ENCODE measurements around the gene NOG.

NOG gene

DNA sequence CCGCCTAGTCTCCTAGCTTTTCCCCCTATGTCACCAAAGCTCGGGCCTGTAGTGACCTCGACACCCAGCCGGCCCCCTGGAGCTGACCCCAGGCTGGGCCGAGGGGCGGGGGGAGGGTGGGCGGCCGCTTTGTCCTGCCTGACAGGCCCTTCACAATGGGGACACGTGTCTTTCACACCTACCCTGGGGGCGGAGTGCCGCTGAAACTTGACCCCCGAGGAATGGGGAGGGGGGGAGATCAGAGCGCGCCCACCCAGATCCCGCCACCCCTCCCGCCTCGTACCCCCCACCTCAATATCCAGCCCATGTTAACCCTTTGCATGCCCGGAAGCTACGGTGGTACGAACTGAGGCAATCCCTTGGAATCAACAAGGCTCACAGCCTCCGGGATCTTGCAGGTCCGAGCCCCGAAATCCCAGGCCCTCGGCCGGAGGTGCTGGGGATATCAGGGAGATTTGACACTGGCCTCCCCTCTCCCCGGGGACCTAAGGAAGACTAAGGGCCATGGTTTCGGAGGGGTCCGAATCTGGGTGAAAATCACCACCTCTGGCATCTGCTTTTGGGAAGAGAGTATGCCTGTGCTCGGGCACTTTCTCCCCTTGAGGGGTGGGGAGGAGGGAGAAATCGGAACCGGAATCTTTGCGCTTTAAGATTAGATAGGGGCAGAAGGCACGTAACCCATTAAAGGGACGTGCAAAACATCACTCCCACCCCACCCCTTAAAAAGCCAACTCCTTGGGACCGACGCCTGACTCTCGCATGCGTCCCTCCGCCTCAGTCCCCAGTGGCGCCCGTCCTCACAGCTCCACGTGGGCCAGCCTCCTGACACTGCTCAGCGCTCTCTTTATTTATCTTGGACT, 2.6 kb downstream of the NOG start:
- DNase-seq (ENCODE audit: low spot score) = no peak
- ChIA-PET CTCF (interaction anchor here (1.8 kb wide), 1 partner anchor 120 kb away, joined by 6 read pairs; no protein-coding TSS in a partner anchor), POLR2A (ENCODE audit: low non-redundant PET) (interaction anchor here (0.6 kb wide), 1 partner anchor 313 kb away, joined by 4 read pairs; no protein-coding TSS in a partner anchor)
- TF ChIP-seq, protein P1, sequence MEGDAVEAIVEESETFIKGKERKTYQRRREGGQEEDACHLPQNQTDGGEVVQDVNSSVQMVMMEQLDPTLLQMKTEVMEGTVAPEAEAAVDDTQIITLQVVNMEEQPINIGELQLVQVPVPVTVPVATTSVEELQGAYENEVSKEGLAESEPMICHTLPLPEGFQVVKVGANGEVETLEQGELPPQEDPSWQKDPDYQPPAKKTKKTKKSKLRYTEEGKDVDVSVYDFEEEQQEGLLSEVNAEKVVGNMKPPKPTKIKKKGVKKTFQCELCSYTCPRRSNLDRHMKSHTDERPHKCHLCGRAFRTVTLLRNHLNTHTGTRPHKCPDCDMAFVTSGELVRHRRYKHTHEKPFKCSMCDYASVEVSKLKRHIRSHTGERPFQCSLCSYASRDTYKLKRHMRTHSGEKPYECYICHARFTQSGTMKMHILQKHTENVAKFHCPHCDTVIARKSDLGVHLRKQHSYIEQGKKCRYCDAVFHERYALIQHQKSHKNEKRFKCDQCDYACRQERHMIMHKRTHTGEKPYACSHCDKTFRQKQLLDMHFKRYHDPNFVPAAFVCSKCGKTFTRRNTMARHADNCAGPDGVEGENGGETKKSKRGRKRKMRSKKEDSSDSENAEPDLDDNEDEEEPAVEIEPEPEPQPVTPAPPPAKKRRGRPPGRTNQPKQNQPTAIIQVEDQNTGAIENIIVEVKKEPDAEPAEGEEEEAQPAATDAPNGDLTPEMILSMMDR (conservative IDR thresholded peaks at IDR 0.05; ENCODE audit: low read depth) = no peak
- H3K27ac ChIP-seq = no peak overlapping the region

DNA sequence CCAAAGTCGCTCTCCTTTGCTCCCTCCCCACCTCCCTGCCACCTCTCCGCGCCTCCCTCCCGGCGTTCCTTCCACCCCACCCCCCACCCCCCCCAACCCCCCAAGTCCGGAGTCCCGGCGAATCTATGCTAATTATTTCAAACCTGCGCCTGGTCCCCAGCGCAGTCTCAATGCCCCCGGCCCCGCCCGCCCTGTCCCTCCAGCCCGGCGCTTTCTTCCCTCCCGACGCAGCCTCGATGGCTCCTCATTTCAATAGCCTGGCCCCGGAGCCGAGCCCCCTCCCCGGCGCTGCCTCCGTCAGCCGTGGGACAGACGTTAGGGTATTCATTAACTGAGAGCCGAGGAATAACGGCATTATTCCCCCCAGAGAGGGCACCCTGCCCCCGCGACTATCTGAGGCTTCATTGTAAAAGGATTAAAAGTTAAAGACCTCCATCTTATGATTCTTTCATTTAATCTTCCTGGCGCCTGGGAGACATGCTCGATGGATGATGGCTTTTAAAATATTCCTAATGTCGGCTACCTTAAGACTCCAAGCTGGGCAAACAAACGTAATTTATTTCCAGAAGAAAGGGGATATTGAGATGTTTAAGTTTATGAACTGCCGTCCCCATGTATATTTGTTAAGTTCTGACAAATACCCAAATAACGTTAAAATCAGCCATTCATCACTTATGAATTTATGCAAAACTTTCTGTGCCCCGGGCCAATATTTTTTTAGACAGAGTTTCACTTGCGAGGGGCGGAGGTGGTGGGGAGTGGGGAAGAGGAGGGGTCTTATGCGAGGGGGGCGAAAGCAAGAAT, 3.4 kb downstream of the NOG start:
- no peak overlapping the region for H3K27ac ChIP-seq
- POLR2A ChIA-PET (ENCODE audit: low non-redundant PET) = no interaction called here
- no peak for DNase-seq (ENCODE audit: low spot score)

DNA sequence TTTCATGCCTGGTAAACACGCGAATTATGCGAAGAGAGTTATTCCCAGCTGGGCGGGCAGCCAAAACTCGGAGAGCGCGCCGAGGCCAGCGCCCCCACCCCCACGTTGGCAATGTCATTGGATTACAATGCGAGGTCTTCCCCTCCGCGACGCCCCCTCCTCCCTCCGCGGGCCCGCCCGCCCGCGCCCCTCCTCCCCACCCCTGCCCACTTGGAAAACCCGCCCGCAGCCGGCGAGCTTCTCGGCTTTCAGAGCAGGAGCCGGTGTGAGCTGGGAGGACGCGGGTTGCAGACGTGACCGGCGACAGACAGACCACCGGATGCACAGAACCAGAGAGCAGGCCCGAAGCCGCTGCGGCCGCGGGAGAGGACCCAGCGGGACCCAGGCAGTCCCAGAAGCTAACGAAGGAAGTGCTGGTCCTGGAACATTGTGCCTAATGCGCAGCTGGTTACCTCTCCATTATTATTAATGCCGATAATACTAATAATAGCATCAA, 4.0 kb downstream of the NOG start:
- TF ChIP-seq, protein P1 (conservative IDR thresholded peaks at IDR 0.05; ENCODE audit: low read depth) = no peak
- DNase-seq (ENCODE audit: low spot score) = no peak
- H3K27ac ChIP-seq = no peak overlapping the region
- CTCF ChIA-PET = interaction anchor here (1.0 to 1.8 kb wide), 3 partner anchors 40 to 119 kb away, joined by 3 to 6 read pairs (median 4); no protein-coding TSS in a partner anchor
- POLR2A ChIA-PET (ENCODE audit: low non-redundant PET) = no interaction called here

More for the DNA sequence above, 3.4 kb downstream of the NOG start:
- TF ChIP-seq, protein P1 (conservative IDR thresholded peaks at IDR 0.05; ENCODE audit: low read depth) = no peak
- CTCF ChIA-PET = interaction anchor here (1.0 to 1.8 kb wide), 2 partner anchors 119 to 120 kb away, joined by 4 to 6 read pairs; no protein-coding TSS in a partner anchor

DNA sequence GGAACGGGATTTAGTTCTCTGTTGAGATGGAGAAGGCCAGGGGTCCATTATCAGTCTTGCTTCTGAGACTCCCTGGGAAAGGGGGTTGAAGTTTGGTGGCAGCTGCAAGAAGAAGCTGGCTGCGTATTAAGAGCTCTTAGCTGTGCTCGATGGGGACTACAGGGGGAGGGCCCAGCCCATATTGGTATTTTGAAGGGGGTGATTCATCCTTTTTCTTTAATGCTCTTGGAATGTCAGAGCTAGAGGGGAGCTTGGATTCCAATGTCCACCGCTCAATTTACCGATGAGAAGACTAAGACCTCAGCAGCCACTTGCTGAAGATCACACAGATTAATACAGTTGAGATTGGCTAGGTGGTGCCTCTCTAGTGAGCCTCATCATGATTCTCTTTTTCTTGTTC, 5.0 kb downstream of the NOG start:
- ChIA-PET POLR2A (ENCODE audit: low non-redundant PET) (no interaction called here), CTCF (interaction anchor here (1.0 kb wide), 1 partner anchor 39 kb away, joined by 3 read pairs; no protein-coding TSS in a partner anchor)
- no peak for DNase-seq (ENCODE audit: low spot score)
- no peak overlapping the region for H3K27ac ChIP-seq
- TF ChIP-seq, protein P1 (conservative IDR thresholded peaks at IDR 0.05; ENCODE audit: low read depth) = no peak

DNA sequence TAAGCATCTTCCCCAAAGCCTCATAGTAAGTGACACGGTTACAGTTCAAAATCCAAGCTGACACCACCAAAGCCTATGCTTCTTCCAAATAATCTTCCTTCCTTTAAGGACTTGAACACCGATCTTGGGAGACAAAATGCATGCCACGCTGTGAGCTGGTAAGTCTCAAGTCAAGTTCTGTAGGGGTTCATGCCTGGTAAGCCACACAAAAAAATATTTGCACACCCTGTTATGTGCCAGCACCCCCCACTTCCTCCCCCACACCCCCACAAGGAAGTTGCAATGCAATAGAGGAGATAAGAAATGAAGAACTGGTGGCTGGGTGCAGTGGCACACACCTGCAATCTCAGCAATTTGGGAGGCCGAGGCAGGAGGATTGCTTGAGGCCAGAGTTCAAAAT, 5.6 kb downstream of the NOG start:
- TF ChIP-seq, protein P1 (conservative IDR thresholded peaks at IDR 0.05; ENCODE audit: low read depth) = no peak
- ChIA-PET POLR2A (ENCODE audit: low non-redundant PET) (no interaction called here), CTCF (interaction anchor here (0.6 kb wide), 1 partner anchor 62 kb away, joined by 3 read pairs; no protein-coding TSS in a partner anchor)
- H3K27ac ChIP-seq = no peak overlapping the region
- DNase-seq (ENCODE audit: low spot score) = no peak

DNA sequence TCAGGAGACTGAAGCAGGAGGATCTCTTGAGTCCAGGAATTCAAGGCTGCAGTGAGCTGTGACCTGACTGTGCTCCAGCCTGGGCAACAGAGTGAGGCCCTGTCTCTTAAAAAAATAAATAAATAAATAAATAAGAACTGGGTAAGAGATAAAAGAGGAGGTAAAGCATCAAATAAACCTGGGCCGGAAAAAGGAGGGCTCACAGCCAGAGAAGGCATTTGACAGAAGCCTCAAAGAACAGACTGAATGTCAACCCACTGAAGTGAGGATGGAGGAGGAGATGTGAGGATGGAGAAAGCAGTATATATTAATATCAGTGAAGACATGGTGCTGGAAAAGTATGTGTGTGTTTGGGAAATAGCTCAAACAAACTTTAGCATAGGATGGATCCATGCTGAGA, 6.1 kb downstream of the NOG start:
- DNase-seq (ENCODE audit: low spot score) = no peak
- CTCF ChIA-PET = interaction anchor here (0.6 kb wide), 2 partner anchors 62 to 220 kb away, joined by 3 read pairs; no protein-coding TSS in a partner anchor
- POLR2A ChIA-PET (ENCODE audit: low non-redundant PET) = no interaction called here
- TF ChIP-seq, protein P1 (conservative IDR thresholded peaks at IDR 0.05; ENCODE audit: low read depth) = no peak
- no peak overlapping the region for H3K27ac ChIP-seq

Data from RWPE1 (cell line).